IMR-90 (cell line): ENCODE data around the gene FOXK1. TPM values are rescaled to one million over a fixed set of nuclear protein-coding genes. Genes with fewer than 3 reads are reported as not detected.

Experiments used
- ATAC-seq: fragments of 200-7000 bp; cut with Tn5 transposase; 2 replicates; pipeline ENCODE4 v1.9.1; 2020; ENCODE audit warnings: low read depth, mild to moderate bottlenecking, moderate library complexity
- BruUV-seq: library from RNA; stranded (reverse); fragments of 400-500 nt; replicated peaks from 2 replicates; lab custom pipeline; 2021; lab: Mats Ljungman, UMichigan
- CTCF ChIA-PET: fragments of 300-600 bp; formaldehyde crosslinking; extraction: SDS; loops from one replicate; lab custom pipeline; 2021; ENCODE audit warnings: antibody characterized with exemption; lab: Yijun Ruan, JAX
- POLR2A ChIA-PET: fragments of 300-600 bp; sonication (Branson Sonifier 250); formaldehyde crosslinking; loops from one replicate; lab custom pipeline; 2022; ENCODE audit warnings: antibody characterized with exemption; ENCODE audit not compliant: unreplicated experiment; lab: Charles Lee
- DNase-seq: peaks from one replicate; pipeline ENCODE4 v3.0.0; 2013
- H2AFZ ChIP-seq: replicated peaks from 2 replicates; pipeline ENCODE3; 2013; ENCODE audit warnings: low read length, mild to moderate bottlenecking; ENCODE audit not compliant: poor library complexity
- H2AK5ac ChIP-seq: 2 replicates; pipeline ENCODE4 v1.6.1; 2013; ENCODE audit warnings: low read depth, low read length, inconsistent platforms
- H2AK9ac ChIP-seq: replicated peaks from 2 replicates; pipeline ENCODE3; 2013; ENCODE audit warnings: mild to moderate bottlenecking, low read depth, low read length, moderate library complexity; ENCODE audit not compliant: poor library complexity
- H2BK120ac ChIP-seq: 2 replicates; pipeline ENCODE4 v1.6.1; 2013; ENCODE audit warnings: low read depth, low read length, inconsistent platforms
- H2BK15ac ChIP-seq: 3 replicates; pipeline ENCODE4 v1.6.1; 2013; ENCODE audit warnings: low read depth, low read length, inconsistent platforms
- H2BK20ac ChIP-seq: 2 replicates; pipeline ENCODE4 v1.6.1; 2013; ENCODE audit warnings: low read depth, mild to moderate bottlenecking, inconsistent platforms, low read length, moderate library complexity
- H2BK5ac ChIP-seq: 2 replicates; pipeline ENCODE4 v1.6.1; 2013; ENCODE audit warnings: mild to moderate bottlenecking, low read depth, low read length, inconsistent platforms; ENCODE audit not compliant: poor library complexity, severe bottlenecking
- H3K14ac ChIP-seq: replicated peaks from 2 replicates; pipeline ENCODE4 v1.6.1; 2013; ENCODE audit warnings: low read depth, low read length, inconsistent platforms
- H3K18ac ChIP-seq: 2 replicates; pipeline ENCODE4 v1.6.1; 2013; ENCODE audit warnings: low read depth, low read length, control low read depth
- H3K23ac ChIP-seq: 2 replicates; pipeline ENCODE4 v1.6.1; 2013; ENCODE audit warnings: low read depth, low read length, inconsistent platforms
- H3K27ac ChIP-seq: 2 replicates; pipeline ENCODE4 v1.5.1; 2013; ENCODE audit warnings: mild to moderate bottlenecking, control low read depth, low read length; ENCODE audit not compliant: insufficient read depth
- H3K27me3 ChIP-seq: 2 replicates; pipeline ENCODE4 v1.6.1; 2013; ENCODE audit warnings: low read length; ENCODE audit not compliant: control insufficient read depth, insufficient read depth
- H3K36me3 ChIP-seq: 2 replicates; pipeline ENCODE4 v1.6.1; 2013; ENCODE audit warnings: low read length, mixed read lengths; ENCODE audit not compliant: control insufficient read depth, insufficient read depth
- H3K4ac ChIP-seq: 2 replicates; pipeline ENCODE4 v1.6.1; 2013; ENCODE audit warnings: low read depth, low read length, inconsistent platforms
- H3K4me1 ChIP-seq: 2 replicates; pipeline ENCODE4 v1.6.1; 2013; ENCODE audit warnings: low read length, mixed read lengths; ENCODE audit not compliant: control insufficient read depth, insufficient read depth
- H3K4me2 ChIP-seq: 2 replicates; pipeline ENCODE4 v1.6.1; 2013; ENCODE audit warnings: low read depth, mild to moderate bottlenecking, control low read depth, low read length, moderate library complexity
- H3K4me3 ChIP-seq: 2 replicates; pipeline ENCODE4 v1.5.1; 2013; ENCODE audit warnings: low read depth, mild to moderate bottlenecking, control low read depth, low read length, moderate library complexity; ENCODE audit not compliant: insufficient read depth
- H3K56ac ChIP-seq: 2 replicates; pipeline ENCODE4 v1.6.1; 2013; ENCODE audit warnings: low read length, inconsistent platforms; ENCODE audit not compliant: insufficient read depth; ENCODE audit errors: extremely low read depth
- H3K79me1 ChIP-seq, 2 experiments: 2 replicates each; pipeline ENCODE4 v1.6.1; 2013; ENCODE audit warnings: low read length in 2 of 2, inconsistent platforms in 1 of 2, low read depth in 1 of 2
- H3K9ac ChIP-seq: 2 replicates; pipeline ENCODE4 v1.6.1; 2013; ENCODE audit warnings: low read depth, low read length, control low read depth
- H3K9me1 ChIP-seq: 2 replicates; pipeline ENCODE4 v1.6.1; 2013; ENCODE audit warnings: low read length, inconsistent platforms; ENCODE audit not compliant: insufficient read depth
- H3K9me3 ChIP-seq: 2 replicates; pipeline ENCODE4 v1.6.1; 2013; ENCODE audit warnings: low read length; ENCODE audit not compliant: control insufficient read depth, insufficient read depth
- H4K20me1 ChIP-seq: 2 replicates; pipeline ENCODE4 v1.6.1; 2013; ENCODE audit warnings: low read length, inconsistent platforms; ENCODE audit not compliant: insufficient read depth
- H4K5ac ChIP-seq: 2 replicates; pipeline ENCODE4 v1.6.1; 2013; ENCODE audit warnings: mild to moderate bottlenecking, low read depth, low read length, control low read depth
- H4K8ac ChIP-seq, 2 experiments: 2 replicates each; pipeline ENCODE4 v1.6.1; 2013; ENCODE audit warnings: low read depth in 2 of 2, low read length in 2 of 2, control low read depth in 1 of 2, inconsistent platforms in 1 of 2
- H4K91ac ChIP-seq: 2 replicates; pipeline ENCODE4 v1.6.1; 2013; ENCODE audit warnings: low read depth, low read length, inconsistent platforms; ENCODE audit not compliant: insufficient read depth
- BHLHE40 ChIP-seq: fragments of 150-350 bp; IDR thresholded peaks from 2 replicates; pipeline ENCODE4 v1.6.1; 2016; ENCODE audit warnings: mild to moderate bottlenecking, low read depth, low read length
- CEBPB ChIP-seq: IDR thresholded peaks from 2 replicates; pipeline ENCODE4 v1.6.1; 2012; ENCODE audit warnings: low read depth, low read length, improper control_type of control experiment
- CHD1 ChIP-seq: IDR thresholded peaks from 2 replicates; pipeline ENCODE4 v1.6.1; 2012; ENCODE audit warnings: low read depth, low read length, improper control_type of control experiment
- MAFK ChIP-seq: IDR thresholded peaks from 2 replicates; pipeline ENCODE4 v1.6.1; 2012; ENCODE audit warnings: low read depth, low read length, improper control_type of control experiment
- MAZ ChIP-seq: IDR thresholded peaks from 2 replicates; pipeline ENCODE4 v1.6.1; 2012; ENCODE audit warnings: low read depth, mild to moderate bottlenecking, low read length, improper control_type of control experiment, moderate library complexity, borderline replicate concordance
- RCOR1 ChIP-seq: IDR thresholded peaks from 2 replicates; pipeline ENCODE4 v1.6.1; 2012; ENCODE audit warnings: mild to moderate bottlenecking, low read length, improper control_type of control experiment; ENCODE audit not compliant: insufficient replicate concordance
- RFX5 ChIP-seq: IDR thresholded peaks from 2 replicates; pipeline ENCODE4 v1.8.0; 2012; ENCODE audit warnings: low read depth, mild to moderate bottlenecking, low read length, moderate library complexity
- SMC3 ChIP-seq: fragments of 150-350 bp; IDR thresholded peaks from 2 replicates; pipeline ENCODE4 v1.6.1; 2016; ENCODE audit warnings: low read depth, mild to moderate bottlenecking, antibody characterized with exemption, low read length, moderate library complexity
- WGBS, 2 experiments: methylation state at CpG; one replicate each; pipeline versions ENCODE4 v1.1.5 to v1.1.7; 2013; ENCODE audit warnings: missing lambda C conversion rate in 2 of 2; ENCODE audit not compliant: insufficient read length in 1 of 2; ENCODE audit errors: extremely low coverage in 2 of 2; 5-methylcytosine and 5-hydroxymethylcytosine counted together
- dilution Hi-C: fragments of 300-500 bp; cut with HindIII; formaldehyde crosslinking; loops from one replicate; pipeline ENCODE4 v1.14.3; 2018; ENCODE audit warnings: low sequenced_read_pairs; ENCODE audit not compliant: unreplicated experiment
- in situ Hi-C: fragments of 300-500 bp; cut with MboI; formaldehyde crosslinking; loops from 3 replicates; pipeline ENCODE4 v1.14.3; 2019; ENCODE audit warnings: low sequenced_read_pairs, inconsistent platforms, mixed read lengths
- intact Hi-C: fragments of 100-400 bp; cut with micrococcal nuclease; formaldehyde crosslinking; loops from 2 replicates; pipeline ENCODE4 v1.10.0; 2022
- polyA plus RNA-seq, 3 experiments: library from polyadenylated mRNA; depleted of rRNA; stranded (reverse); fragments of >200 nt; gene quantifications; 2 replicates each; pipeline ENCODE4 v1.2.3, GENCODE V29; 2012; ENCODE audit warnings: low replicate concordance in 1 of 3
- total RNA-seq: library from RNA; depleted of rRNA; stranded (reverse); fragments of >200 nt; gene quantifications from 2 replicates; pipeline ENCODE4 v1.2.3, GENCODE V29; 2012
- TF ChIP-seq, protein P1 (sequence below): fragments of 150-350 bp; IDR thresholded peaks from 2 replicates; pipeline ENCODE4 v1.6.1; 2016; ENCODE audit warnings: low read depth, mild to moderate bottlenecking, low read length, moderate library complexity, borderline replicate concordance
- TF ChIP-seq, protein P2 (sequence below): conservative IDR thresholded peaks from 2 replicates; pipeline ENCODE4 v1.5.1; 2012; ENCODE audit warnings: mild to moderate bottlenecking, low read depth, low read length, improper control_type of control experiment
- TF ChIP-seq, protein P3 (sequence below): fragments of 150-350 bp; IDR thresholded peaks from 2 replicates; pipeline ENCODE4 v1.6.1; 2017; ENCODE audit warnings: mild to moderate bottlenecking, antibody characterized with exemption, low read length, low read depth

The FOXK1 gene
- total and polyA plus RNA-seq, 2 of the 4 experiments (the other 2 are of a cell fraction) = 4.3 to 8.8 TPM

DNA sequence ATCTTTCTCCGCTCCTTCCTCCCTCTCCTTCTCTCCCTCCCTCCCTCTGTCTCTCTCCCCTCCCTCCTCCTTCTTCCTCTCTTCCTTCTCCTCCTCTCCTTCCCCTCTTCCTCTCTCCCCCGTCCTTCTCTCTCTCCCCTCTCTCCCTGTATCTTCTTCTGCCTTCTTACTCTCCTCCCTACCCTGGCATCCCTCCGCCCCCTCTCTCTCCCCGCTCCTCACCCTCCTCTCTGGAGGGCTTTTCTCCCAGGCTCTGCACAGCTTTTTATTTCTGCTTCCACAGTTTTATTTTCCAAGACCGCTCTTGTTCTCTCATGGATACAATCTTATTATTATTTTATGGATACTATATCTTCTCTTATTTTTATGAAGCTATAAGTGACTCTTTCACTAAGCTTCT, 125.9 kb downstream of the FOXK1 start:
- dilution Hi-C loops = no loop called here
- ChIA-PET POLR2A (no interaction called here), CTCF (no interaction called here)
- no peak overlapping the region for H3K18ac ChIP-seq
- no peak overlapping the region for H3K4ac ChIP-seq
- H2AK9ac ChIP-seq = no peak overlapping the region
- H3K56ac ChIP-seq = no peak overlapping the region
- no peaks in the 10 kb centered on the region for H3K79me1 ChIP-seq
- H3K27me3 ChIP-seq = peaks cover 16% of the 10 kb centered on the region
- DNase-seq (no peak), ATAC-seq (no peak)
- no peak overlapping the region for H2BK15ac ChIP-seq
- no peak overlapping the region for H2AFZ ChIP-seq
- no peak for TF ChIP-seq SMC3
- no peak for TF ChIP-seq CHD1
- TF ChIP-seq, protein P1, sequence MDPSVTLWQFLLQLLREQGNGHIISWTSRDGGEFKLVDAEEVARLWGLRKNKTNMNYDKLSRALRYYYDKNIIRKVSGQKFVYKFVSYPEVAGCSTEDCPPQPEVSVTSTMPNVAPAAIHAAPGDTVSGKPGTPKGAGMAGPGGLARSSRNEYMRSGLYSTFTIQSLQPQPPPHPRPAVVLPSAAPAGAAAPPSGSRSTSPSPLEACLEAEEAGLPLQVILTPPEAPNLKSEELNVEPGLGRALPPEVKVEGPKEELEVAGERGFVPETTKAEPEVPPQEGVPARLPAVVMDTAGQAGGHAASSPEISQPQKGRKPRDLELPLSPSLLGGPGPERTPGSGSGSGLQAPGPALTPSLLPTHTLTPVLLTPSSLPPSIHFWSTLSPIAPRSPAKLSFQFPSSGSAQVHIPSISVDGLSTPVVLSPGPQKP = no peak
- TF ChIP-seq RFX5 = no peak
- no peak for TF ChIP-seq MAZ
- TF ChIP-seq, protein P2, sequence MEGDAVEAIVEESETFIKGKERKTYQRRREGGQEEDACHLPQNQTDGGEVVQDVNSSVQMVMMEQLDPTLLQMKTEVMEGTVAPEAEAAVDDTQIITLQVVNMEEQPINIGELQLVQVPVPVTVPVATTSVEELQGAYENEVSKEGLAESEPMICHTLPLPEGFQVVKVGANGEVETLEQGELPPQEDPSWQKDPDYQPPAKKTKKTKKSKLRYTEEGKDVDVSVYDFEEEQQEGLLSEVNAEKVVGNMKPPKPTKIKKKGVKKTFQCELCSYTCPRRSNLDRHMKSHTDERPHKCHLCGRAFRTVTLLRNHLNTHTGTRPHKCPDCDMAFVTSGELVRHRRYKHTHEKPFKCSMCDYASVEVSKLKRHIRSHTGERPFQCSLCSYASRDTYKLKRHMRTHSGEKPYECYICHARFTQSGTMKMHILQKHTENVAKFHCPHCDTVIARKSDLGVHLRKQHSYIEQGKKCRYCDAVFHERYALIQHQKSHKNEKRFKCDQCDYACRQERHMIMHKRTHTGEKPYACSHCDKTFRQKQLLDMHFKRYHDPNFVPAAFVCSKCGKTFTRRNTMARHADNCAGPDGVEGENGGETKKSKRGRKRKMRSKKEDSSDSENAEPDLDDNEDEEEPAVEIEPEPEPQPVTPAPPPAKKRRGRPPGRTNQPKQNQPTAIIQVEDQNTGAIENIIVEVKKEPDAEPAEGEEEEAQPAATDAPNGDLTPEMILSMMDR = no peak
- TF ChIP-seq BHLHE40 = no peak
- no peak for TF ChIP-seq RCOR1
- TF ChIP-seq CEBPB = no peak
- TF ChIP-seq, protein P3, sequence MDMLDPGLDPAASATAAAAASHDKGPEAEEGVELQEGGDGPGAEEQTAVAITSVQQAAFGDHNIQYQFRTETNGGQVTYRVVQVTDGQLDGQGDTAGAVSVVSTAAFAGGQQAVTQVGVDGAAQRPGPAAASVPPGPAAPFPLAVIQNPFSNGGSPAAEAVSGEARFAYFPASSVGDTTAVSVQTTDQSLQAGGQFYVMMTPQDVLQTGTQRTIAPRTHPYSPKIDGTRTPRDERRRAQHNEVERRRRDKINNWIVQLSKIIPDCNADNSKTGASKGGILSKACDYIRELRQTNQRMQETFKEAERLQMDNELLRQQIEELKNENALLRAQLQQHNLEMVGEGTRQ = no peak
- TF ChIP-seq MAFK = no peak
- H3K9me1 ChIP-seq = no peaks in the 10 kb centered on the region
- peaks cover 3% of the 10 kb centered on the region for H3K9me3 ChIP-seq
- H2BK120ac ChIP-seq = no peak overlapping the region
- H3K4me1 ChIP-seq = no peaks in the 10 kb centered on the region
- no TSS peak for BruUV-seq
- no peak overlapping the region for H3K9ac ChIP-seq
- H2BK5ac ChIP-seq = no peak overlapping the region
- H3K14ac ChIP-seq = no peak overlapping the region
- in situ Hi-C loops = no loop called here
- no peaks in the 10 kb centered on the region for H3K36me3 ChIP-seq
- no peak overlapping the region for H3K27ac ChIP-seq
- no peak overlapping the region for H3K23ac ChIP-seq
- H3K4me3 ChIP-seq = no peak overlapping the region
- WGBS, 2 experiments = 30% methylated on average over 3 of the region's 5 CpGs; no CpG with 5 or more reads in 1 of the 2 experiments
- no peak overlapping the region for H2AK5ac ChIP-seq
- H4K20me1 ChIP-seq = no peaks in the 10 kb centered on the region
- H3K4me2 ChIP-seq = no peak overlapping the region
- no peak overlapping the region for H4K91ac ChIP-seq
- H4K8ac ChIP-seq = no peak overlapping the region
- intact Hi-C loops = no loop called here
- no peak overlapping the region for H4K5ac ChIP-seq
- no peak overlapping the region for H2BK20ac ChIP-seq
